Measurements from ENCODE around the gene CACNA1D. TPM values are rescaled to one million over a fixed set of nuclear protein-coding genes. Genes with fewer than 3 reads are reported as not detected.

Gene CACNA1D
- total RNA-seq, 2 experiments from 2014 or later: not detected

DNA sequence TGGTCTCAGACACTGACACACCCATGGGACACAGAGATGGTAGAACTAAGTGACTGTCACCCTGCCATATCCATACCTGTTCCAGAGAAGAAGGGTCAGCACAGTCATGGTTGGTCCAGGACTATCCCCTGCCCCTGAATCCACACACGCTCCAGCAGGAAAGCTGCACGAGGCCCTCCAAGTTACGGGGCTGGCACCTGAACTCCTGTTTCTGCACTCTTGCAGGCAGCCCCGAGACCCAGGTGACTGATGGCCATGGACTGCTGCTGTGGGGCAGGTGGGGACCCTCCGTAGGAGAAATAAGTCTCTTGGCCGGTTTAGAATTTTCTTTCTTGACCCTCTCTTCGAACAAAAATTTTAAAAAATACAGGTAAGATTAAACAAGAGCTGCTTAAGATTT, 321.2 kb downstream of the CACNA1D start:
- DNase-seq: no peak
- no peaks in the 10 kb centered on the region for H3K36me3 Mint-ChIP-seq

GRCh38 chr3:53816425-53816824, 322.0 kb downstream of the CACNA1D start:
- Mint-ChIP-seq H3K27me3 (peaks cover 6% of the 10 kb centered on the region), H3K4me1 (peaks cover 2% of the 10 kb centered on the region), H3K9me3 (no peaks in the 10 kb centered on the region), H3K27ac (no peak overlapping the region), H3K4me3 (no peak overlapping the region), H3K36me3 (no peaks in the 10 kb centered on the region)
- DNase-seq: no peak

More for the DNA sequence above, 321.2 kb downstream of the CACNA1D start:
- Mint-ChIP-seq H3K27ac (no peak overlapping the region), H3K9me3 (no peaks in the 10 kb centered on the region), H3K4me1 (peaks cover 2% of the 10 kb centered on the region), H3K4me3 (no peak overlapping the region), H3K27me3 (peaks cover 6% of the 10 kb centered on the region)

- Mint-ChIP-seq H3K4me1 (peaks cover 2% of the 10 kb centered on the region), H3K9me3 (no peaks in the 10 kb centered on the region), H3K36me3 (no peaks in the 10 kb centered on the region), H3K27ac (no peak overlapping the region), H3K4me3 (no peak overlapping the region), H3K27me3 (peaks cover 6% of the 10 kb centered on the region)
- no peak for DNase-seq
Observed at GRCh38 chr3:53817211-53817610, 322.8 kb downstream of the CACNA1D start.

DNA sequence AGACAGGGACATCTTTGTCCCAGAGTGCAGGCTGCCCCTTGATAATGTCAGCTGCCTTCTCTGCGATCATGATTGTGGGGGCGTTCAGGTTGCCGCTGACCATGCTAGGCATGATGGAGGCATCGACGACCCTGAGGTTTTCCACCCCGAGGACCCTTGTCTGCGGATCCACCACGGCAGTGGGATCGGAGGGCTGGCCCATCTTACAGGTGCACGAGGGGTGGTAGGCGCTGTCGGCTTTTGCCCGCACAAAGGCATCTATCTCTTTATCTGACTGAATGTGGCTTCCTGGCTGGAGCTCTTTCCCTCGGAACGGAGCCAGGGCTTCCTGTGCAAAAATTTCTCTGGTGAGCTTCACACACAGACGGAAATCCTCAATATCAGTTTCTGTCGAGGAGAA, 323.4 kb downstream of the CACNA1D start:
- no peaks in the 10 kb centered on the region for H3K9me3 Mint-ChIP-seq
- H3K4me1 Mint-ChIP-seq: peaks cover 2% of the 10 kb centered on the region
- no peaks in the 10 kb centered on the region for H3K36me3 Mint-ChIP-seq
- no peak for DNase-seq
- H3K4me3 Mint-ChIP-seq: no peak overlapping the region
- peaks cover 6% of the 10 kb centered on the region for H3K27me3 Mint-ChIP-seq
- H3K27ac Mint-ChIP-seq: no peak overlapping the region

- Mint-ChIP-seq H3K4me1 (peaks cover 2% of the 10 kb centered on the region), H3K36me3 (no peaks in the 10 kb centered on the region), H3K27ac (no peak overlapping the region), H3K27me3 (peaks cover 6% of the 10 kb centered on the region), H3K4me3 (no peak overlapping the region), H3K9me3 (no peaks in the 10 kb centered on the region)
- DNase-seq: no peak
Observed at GRCh38 chr3:53818221-53819162, 324.1 kb downstream of the CACNA1D start.

GRCh38 chr3:53819163-53819868, 324.9 kb downstream of the CACNA1D start:
- no peak overlapping the region for H3K4me3 Mint-ChIP-seq
- H3K9me3 Mint-ChIP-seq: no peaks in the 10 kb centered on the region
- no peak for DNase-seq
- H3K27ac Mint-ChIP-seq: no peak overlapping the region
- H3K36me3 Mint-ChIP-seq: no peaks in the 10 kb centered on the region
- peaks cover 6% of the 10 kb centered on the region for H3K27me3 Mint-ChIP-seq
- peaks cover 2% of the 10 kb centered on the region for H3K4me1 Mint-ChIP-seq

- Mint-ChIP-seq H3K4me1 (peaks cover 2% of the 10 kb centered on the region), H3K9me3 (no peaks in the 10 kb centered on the region), H3K36me3 (no peaks in the 10 kb centered on the region), H3K4me3 (no peak overlapping the region), H3K27ac (no peak overlapping the region), H3K27me3 (peaks cover 6% of the 10 kb centered on the region)
- DNase-seq: no peak
Observed at GRCh38 chr3:53820084-53820483, 325.7 kb downstream of the CACNA1D start.

GRCh38 chr3:53820756-53821580, 326.6 kb downstream of the CACNA1D start:
- H3K27me3 Mint-ChIP-seq: peaks cover 6% of the 10 kb centered on the region
- DNase-seq: no peak
- no peaks in the 10 kb centered on the region for H3K36me3 Mint-ChIP-seq
- H3K9me3 Mint-ChIP-seq: no peaks in the 10 kb centered on the region
- peaks cover 2% of the 10 kb centered on the region for H3K4me1 Mint-ChIP-seq
- H3K27ac Mint-ChIP-seq: no peak overlapping the region
- no peak overlapping the region for H3K4me3 Mint-ChIP-seq

DNA sequence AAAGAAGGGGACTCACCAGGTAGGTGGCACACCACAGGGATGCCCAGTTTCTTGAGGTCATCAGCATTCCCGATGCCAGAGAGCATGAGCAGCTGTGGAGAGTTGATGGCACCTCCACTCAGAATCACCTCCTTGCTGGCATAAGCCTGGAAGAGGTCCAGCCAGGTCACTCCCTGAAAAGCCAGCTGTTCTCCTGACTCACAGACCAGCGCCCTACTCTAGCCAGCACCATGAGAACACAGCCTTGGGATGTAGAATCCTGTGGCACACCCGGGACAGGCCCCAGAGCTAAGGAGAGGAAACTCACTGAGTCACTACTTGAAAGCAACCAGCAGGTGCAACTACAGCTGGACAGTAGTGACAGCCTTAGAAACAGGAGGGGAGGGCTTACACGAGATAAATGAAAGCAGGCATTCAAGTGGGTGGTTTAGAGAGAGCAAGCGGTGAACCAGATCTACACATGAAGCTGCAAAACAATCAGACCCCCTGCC, 327.3 kb downstream of the CACNA1D start:
- H3K4me3 Mint-ChIP-seq: no peak overlapping the region
- DNase-seq: no peak
- peaks cover 6% of the 10 kb centered on the region for H3K27me3 Mint-ChIP-seq
- H3K36me3 Mint-ChIP-seq: no peaks in the 10 kb centered on the region
- H3K9me3 Mint-ChIP-seq: no peaks in the 10 kb centered on the region
- no peak overlapping the region for H3K27ac Mint-ChIP-seq
- H3K4me1 Mint-ChIP-seq: peaks cover 2% of the 10 kb centered on the region

DNA sequence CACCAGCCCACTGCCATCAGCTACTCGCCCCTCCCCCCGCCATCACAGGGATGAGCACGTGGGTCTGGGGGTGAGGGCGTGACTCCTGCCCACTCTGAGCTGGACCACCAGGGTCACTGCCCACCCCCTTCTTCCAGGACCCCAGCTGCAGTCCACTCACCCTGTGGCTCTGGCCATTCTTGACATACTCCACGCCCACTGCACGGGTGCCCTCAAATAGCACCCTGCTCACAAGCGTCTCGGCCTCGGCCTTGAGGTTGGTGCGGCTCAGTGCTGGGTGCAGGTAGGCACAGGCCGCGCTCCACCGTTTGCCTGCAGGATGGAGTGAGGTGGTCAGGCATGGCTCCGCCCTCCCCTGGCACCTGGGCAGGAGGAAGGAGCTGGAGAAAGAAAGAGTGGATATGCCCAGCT, 327.9 kb downstream of the CACNA1D start:
- Mint-ChIP-seq H3K36me3 (no peaks in the 10 kb centered on the region), H3K9me3 (no peaks in the 10 kb centered on the region), H3K4me3 (no peak overlapping the region), H3K27ac (no peak overlapping the region), H3K4me1 (peaks cover 2% of the 10 kb centered on the region), H3K27me3 (peaks cover 6% of the 10 kb centered on the region)
- DNase-seq: no peak

DNA sequence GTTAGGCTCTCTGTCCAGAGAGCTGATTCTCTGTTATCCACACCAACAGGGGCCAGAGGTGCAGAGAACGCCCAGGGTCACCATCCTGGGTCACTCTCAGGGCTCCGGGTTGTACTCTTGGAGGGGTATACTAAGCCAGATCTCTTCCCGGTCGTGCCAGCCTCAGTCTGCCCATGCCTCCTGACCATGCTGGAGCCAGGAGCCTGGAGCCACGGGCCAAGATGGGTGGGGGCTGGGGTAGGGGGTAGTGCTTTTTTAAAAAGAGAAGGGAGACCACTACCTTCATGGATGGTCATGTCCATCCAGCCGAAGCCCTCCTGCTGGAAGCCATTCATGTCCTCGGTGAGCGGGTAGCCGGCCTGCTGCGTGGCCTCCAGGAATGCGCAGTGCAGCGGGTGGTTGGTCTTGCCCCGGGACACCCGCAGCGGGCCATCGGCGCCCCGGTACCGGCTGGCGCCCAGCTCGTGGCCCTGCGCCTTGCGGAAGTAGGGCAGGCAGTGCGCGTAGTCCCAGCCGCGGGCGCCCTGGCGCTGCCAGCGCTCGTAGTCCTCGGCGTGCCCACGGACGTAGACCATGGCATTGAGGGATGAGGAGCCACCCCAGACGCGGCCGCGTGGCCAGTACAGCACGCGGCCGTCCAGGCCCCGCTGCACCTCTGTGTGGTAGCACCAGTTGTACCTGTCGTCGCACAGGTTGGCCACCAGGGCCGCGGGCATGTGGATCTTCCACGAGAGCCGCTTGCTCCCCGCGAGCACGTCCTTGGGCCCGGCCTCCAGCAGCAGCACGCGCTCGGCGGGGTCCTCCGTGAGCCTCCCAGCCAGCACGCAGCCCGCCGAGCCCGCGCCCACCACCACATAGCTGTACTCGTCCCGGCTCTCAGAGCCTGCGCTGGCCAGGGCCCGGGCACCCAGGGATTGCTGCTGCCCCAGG, 328.9 kb downstream of the CACNA1D start:
- Mint-ChIP-seq H3K4me1 (no peaks in the 10 kb centered on the region), H3K27ac (no peak overlapping the region), H3K4me3 (no peak overlapping the region), H3K27me3 (peaks cover under 1% of the 10 kb centered on the region), H3K36me3 (no peaks in the 10 kb centered on the region), H3K9me3 (no peaks in the 10 kb centered on the region)
- no peak for DNase-seq

GRCh38 chr3:53823956-53824657, 329.7 kb downstream of the CACNA1D start:
- no peak overlapping the region for H3K4me3 Mint-ChIP-seq
- no peaks in the 10 kb centered on the region for H3K4me1 Mint-ChIP-seq
- H3K36me3 Mint-ChIP-seq: no peaks in the 10 kb centered on the region
- H3K27me3 Mint-ChIP-seq: no peaks in the 10 kb centered on the region
- no peak for DNase-seq
- H3K9me3 Mint-ChIP-seq: no peaks in the 10 kb centered on the region
- H3K27ac Mint-ChIP-seq: no peak overlapping the region

DNA sequence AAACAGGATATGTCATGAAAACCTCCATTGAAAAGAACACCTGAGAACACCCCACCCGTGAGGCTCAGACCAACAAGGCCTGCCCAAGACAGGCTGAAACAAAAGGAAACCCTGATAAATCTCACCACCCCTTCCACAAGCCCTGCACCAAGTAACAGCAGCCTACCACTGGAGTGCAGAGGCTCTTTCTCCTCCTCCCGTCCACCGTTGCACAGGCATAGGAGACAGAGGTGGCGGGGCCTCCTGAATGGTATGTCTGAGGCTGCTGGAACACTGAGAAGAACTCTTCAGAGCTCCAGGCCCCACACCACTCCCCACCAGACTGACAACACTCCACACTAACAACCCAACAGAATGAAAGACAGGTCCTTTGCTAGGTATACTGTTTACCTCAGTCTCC, 330.4 kb downstream of the CACNA1D start:
- DNase-seq: no peak
- Mint-ChIP-seq H3K4me3 (no peak overlapping the region), H3K27ac (no peak overlapping the region), H3K4me1 (no peaks in the 10 kb centered on the region), H3K9me3 (no peaks in the 10 kb centered on the region), H3K36me3 (no peaks in the 10 kb centered on the region), H3K27me3 (no peaks in the 10 kb centered on the region)
